ENCODE data around the gene CIB4. TPM values are rescaled to one million over a fixed set of nuclear protein-coding genes. Genes with fewer than 3 reads are reported as not detected.

The CIB4 gene
- total RNA-seq, result not detected

DNA sequence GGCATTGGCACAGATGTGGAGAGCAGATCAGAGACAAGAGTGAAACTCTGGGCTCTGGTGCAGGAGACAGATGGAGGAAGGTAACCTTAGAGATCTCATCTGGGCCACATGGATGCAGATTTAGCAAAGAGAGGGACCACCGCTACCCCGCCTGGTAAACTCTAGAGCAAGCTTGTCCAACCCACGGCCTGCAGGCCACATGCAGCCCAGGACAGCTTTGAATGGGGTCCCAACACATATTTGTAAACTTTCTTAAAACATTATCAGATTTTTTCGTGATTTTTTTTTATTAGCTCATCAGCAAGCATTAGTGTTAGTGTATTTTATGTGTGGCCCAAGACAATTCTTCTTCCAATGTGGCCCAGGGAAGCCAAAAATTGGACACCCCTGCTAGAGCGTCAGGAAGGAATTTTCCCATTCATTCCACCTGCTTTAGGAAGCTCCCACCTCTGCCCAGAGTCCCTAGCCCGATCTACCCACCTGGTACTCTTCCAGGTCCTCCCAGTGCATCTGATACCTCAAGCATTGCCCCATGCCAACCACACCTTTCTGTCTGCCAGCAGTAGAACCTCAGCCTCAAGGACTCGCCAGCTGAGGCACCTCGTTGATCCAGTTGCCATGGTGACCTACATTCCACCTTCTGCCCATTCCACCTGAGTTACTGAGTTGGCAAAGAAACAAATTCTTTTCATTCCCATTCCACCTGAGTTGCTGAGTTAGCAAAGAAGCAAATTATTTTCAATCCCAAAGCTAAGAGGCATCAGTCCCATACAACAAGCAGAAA is at the start of gene CIB4:
Gene CIB4, minus strand, starts transcription at position 586 of the 784 bp plus-strand sequence. Its CDS starts 52 bp downstream, at position 534.
- ChIA-PET CTCF (no interaction called here), POLR2A (no interaction called here)

DNA sequence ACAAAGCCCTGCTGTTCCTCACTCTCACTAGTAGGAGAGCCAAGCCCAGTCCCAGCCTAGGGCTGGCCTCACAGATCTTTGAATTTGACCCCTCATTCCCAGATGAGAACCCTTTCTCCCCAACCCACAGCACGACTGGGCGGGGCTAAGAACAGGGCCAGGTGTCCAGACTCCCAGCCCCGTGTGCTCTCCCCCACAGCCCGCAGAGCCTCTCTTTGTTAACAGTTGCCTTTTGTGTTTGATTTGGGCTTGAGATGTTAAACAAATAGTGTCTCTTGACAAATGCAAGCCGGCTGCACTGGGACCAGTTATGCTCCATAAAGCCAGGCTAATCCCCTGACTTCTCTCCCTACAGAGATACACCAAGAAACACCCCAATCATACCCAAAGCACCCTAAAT is 46.6 kb upstream of the CIB4 start:
- POLR2A ChIA-PET, result no interaction called here
- CTCF ChIA-PET, result no interaction called here

DNA sequence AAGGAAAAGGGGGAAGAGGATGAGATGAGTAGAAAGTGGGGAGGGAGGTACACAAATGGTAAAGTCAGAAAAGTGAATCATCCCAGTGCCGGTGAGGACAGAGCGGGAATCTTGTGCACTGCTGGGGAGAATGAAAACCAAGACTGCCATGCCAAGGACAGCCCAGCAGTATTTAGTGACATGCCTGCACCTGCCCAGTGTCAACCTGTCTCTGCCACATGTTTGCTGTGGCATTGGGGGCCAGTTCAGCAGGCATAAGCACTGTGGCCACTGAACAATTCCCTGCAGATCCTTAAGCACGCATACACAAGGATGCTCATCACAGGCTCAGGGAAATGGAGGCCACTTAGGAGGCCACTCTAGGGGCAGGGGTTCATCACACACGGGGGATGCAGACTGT is 46.2 kb upstream of the CIB4 start:
- POLR2A ChIA-PET, result no interaction called here

DNA sequence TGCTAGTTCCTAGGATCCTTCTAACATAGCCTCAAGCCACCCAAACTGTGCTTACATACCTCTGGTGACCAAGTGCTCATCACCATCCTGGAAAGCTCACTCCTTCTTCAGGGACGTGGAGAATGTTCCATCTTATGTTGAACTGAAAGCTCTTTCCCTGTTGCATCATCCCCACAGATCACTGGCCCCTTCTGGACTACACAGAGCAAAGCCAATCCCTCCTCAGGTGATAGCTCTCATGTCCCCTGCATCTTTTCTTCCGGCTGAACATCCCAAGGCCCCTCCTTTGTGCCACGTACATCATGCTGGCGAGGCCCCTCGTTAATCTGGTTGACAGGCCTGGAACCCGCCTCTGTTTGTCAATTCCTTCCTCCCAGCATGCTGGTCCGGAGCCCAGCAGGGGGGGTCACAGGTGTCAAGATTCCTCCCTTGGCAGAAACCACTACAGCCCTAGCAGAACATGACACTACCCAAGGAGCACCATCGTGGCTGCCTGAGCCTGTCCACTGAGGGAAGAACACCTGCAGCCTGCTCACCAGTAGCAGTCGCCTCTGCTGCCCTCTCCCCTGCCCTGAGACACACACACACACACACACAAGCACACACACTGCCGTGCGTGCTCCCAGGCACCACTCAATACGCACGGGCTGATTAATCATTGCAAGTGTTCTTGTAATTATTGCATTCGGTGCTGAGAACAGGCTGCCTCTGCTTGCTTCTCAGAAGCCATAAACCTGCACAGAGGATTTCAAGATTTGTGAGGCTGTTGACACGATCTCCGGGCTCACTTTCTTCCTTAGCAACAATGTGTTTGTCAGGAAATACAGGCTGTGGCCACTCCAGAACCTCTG is 45.0 kb upstream of the CIB4 start:
- POLR2A ChIA-PET, result no interaction called here
- CTCF ChIA-PET, result no interaction called here

More for the DNA sequence above, 46.2 kb upstream of the CIB4 start:
- CTCF ChIA-PET, result no interaction called here

GRCh38 chr2:26685341-26685740 is 44.2 kb upstream of the CIB4 start:
- POLR2A ChIA-PET, result no interaction called here
- CTCF ChIA-PET, result no interaction called here

- ChIA-PET POLR2A (no interaction called here), CTCF (no interaction called here)
Measured at GRCh38 chr2:26683583-26683982, 42.4 kb upstream of the CIB4 start.

- POLR2A ChIA-PET, result no interaction called here
- CTCF ChIA-PET, result no interaction called here
Measured at GRCh38 chr2:26682155-26682554, 41.0 kb upstream of the CIB4 start.

- CTCF ChIA-PET, result no interaction called here
- POLR2A ChIA-PET, result no interaction called here
Measured at GRCh38 chr2:26681656-26682055, 40.5 kb upstream of the CIB4 start.

GRCh38 chr2:26679867-26680266 is 38.7 kb upstream of the CIB4 start:
- ChIA-PET CTCF (no interaction called here), POLR2A (no interaction called here)

DNA sequence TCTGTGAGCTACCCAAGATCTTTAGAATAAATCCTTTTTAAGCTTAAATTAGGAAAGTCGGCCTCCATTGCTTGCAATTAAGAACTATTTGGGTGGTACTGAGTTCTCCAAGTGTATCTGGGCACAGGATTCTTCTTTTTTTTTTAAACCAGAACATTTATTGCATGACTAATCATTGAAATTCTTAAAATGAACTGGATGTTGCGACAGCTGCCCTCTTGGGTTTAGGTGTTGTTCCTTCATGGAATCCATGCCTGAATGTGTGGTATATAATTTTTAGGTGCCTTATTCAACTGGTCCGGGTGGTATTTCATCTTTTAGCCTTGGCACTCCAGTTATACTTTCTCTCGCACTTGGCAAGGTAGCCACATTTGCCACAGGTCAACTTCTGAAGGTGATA is 36.9 kb upstream of the CIB4 start:
- CTCF ChIA-PET, result no interaction called here
- POLR2A ChIA-PET, result no interaction called here

GRCh38 chr2:26675651-26676255 is 34.6 kb upstream of the CIB4 start:
- POLR2A ChIA-PET, result no interaction called here
- CTCF ChIA-PET, result no interaction called here

- ChIA-PET CTCF (no interaction called here), POLR2A (no interaction called here)
Measured at GRCh38 chr2:26674771-26675170, 33.6 kb upstream of the CIB4 start.

DNA sequence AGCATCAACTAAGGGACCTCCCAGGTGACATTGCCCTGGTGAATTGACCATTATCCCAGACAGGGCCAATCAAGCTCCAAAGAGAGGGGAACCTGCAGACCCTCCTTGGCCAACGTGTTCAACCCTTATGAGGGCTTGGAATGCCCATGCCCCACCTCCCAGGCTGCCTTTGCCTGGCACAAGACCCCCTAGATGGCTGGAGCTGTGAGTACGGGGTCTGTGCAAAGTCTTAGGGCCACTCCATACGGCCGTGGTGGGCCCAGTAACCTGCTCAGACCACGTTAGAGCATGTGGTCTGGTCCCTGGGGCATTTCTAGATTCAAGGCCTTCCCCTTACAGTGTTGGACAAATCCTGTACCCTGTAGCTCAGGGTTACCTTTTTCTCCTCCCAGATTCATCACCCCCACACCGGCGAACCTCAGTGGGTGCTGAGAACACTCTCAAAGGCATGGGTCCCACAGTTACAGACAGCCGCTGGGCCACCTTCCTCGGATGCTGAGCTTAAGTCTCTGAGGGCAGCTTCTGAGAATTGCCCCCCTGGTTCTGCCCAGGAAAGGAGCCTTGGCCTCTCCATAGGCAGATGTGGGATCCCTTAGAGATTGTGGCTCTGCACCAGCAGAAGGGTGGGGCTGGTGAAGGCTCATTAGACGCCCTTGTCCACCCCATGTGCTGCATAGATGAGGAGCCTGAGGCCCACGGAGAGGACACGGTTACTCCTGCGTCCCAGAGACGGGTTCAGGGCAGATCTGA is 33.0 kb upstream of the CIB4 start:
- CTCF ChIA-PET, result no interaction called here
- POLR2A ChIA-PET, result no interaction called here

DNA sequence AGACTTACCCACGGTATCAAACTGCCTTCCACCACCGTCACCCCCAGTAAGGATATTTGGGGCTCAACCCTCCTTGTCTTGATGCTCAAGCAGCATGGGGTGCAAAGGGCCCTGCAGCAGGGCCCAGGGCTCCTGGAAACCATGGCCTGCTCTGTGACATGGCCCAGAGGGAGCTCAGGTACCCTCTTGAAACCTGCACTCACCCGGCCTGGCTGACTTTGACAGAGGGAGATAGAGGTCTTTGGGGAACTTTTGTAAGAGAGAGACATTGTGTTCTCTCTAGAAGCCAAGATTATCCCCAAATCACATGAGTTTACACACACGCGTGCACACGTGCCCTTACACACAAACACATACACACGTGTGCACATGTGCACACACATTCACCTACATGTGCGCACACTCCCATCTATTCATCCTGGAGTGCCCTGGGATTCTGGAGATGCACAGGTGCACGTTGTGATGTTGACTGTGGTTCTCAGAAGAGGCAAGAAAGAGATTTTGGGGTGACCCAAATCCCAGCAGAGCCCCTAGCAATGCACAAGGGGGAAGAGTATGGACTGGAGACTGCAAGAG is 31.7 kb upstream of the CIB4 start:
- ChIA-PET CTCF (no interaction called here), POLR2A (no interaction called here)

DNA sequence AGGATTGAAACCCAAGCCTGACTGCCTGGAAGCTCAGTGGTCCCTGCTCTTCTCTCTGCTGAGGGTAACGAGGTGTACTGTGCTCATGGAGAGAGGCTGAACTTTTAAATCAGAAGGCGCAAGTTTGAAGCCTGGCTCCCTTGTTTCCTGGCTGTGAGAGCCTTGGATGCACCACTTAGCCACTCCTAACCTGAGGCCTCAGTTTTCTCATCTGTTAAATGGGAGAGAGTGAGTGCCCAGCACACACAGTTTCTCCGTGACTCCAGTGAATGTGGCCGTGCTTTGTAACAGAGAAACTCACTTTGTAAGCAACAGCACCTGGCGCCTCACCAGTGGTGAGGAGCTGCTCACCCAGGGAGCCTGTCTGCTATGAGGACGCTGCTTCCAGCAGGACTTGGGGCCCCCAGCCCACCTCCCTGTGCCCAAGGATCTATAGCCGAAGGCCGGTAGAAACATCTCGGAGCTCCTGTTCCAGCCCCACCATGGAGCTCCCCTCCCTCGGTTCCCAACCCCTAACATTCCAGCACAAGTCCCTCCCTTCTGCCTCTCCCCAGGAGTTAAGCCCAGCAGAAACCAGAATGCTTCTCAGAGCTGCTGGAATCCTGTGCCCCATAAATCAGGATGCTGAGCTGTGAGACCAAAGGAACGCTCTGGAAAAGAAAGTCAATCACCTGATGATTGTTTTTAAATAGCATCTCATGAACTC is 31.1 kb upstream of the CIB4 start:
- POLR2A ChIA-PET, result no interaction called here
- CTCF ChIA-PET, result no interaction called here

- ChIA-PET POLR2A (no interaction called here), CTCF (no interaction called here)
Measured at GRCh38 chr2:26671691-26672090, 30.5 kb upstream of the CIB4 start.

- CTCF ChIA-PET, result no interaction called here
- POLR2A ChIA-PET, result no interaction called here
Measured at GRCh38 chr2:26670931-26671460, 29.8 kb upstream of the CIB4 start.

DNA sequence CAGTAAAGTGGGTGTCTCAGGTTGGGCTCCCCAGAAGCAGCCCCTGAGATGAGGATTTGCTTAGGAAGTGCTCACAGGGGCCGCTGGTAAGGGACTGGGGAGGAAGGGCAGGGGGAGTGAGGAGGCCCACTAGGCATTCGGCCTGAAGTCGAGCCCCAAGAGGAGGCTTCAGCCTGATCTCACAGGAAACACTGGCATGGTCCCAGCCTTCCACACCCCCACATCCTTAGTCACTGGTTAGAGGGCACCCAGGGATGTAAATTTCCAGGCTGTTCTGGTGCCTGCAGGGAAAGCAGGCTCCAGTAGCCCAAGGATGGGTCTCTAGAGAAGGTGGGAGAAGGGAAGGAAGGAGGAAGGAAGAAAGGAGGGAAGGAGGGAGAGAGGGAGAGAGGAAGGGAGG is 29.0 kb upstream of the CIB4 start:
- ChIA-PET POLR2A (no interaction called here), CTCF (no interaction called here)

Measured in activated CD8-positive, alpha-beta memory T cell treated with anti-CD3 and anti-CD28 coated beads for 36 hours (primary cell).